ENCODE data around the gene DYTN.

Gene DYTN

DNA sequence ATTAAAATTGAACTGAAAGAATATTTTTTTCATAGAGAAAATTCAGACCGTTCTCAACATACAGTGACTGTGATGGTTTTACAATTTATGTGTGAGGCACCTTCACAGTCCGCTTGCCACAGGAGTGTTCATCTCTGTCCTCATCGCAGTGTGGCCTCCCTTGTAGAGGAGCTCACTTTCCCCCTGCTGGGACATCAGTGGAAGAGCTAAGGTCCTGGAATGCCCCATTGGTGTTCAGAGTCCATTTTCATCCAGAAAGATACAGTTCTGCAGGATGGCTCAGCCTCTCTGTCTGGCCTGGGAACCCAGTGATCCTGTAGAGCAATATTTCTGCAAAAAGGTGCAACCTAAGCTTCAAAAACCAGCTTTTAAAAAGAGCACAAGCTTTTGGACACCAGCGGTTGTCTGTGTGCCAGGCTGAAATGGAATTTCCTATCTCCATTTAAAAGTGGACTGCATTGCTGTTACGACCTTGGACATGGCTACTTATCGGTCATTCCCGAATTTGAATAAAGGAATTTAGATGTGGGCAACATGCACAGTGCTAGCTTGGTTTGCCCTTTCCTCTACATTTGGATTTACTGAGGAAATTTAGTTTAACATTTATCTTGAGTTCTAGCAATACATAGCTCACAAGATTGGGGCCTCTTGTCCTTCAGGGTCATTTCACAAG, 102.6 kb downstream of the DYTN start:
- no peak overlapping the region for H4K8ac ChIP-seq (ENCODE audit: low read depth, low read length)
- H2BK5ac ChIP-seq (ENCODE audit: low read depth, low read length, poor library complexity), result no peak overlapping the region
- no peak overlapping the region for H2AK5ac ChIP-seq (ENCODE audit: low read length)
- H2BK120ac ChIP-seq (ENCODE audit: insufficient read depth, low read length, poor library complexity), result no peak overlapping the region
- no peak overlapping the region for H3K14ac ChIP-seq (ENCODE audit: low read length)
- H3K79me1 ChIP-seq (ENCODE audit: low read length), result no peaks in the 10 kb centered on the region
- H3K36me3 ChIP-seq (ENCODE audit: control insufficient read depth in 1 of 2, insufficient read depth in 2 of 2, low read length in 2 of 2), result no peaks in the 10 kb centered on the region
- no peak overlapping the region for H3K23ac ChIP-seq (ENCODE audit: low read length)
- no peaks in the 10 kb centered on the region for H3K27me3 ChIP-seq (ENCODE audit: insufficient read depth, low read length)
- H3K4me3 ChIP-seq (ENCODE audit: low read depth, low read length), result no peak overlapping the region
- no peak for DNase-seq
- H3K79me2 ChIP-seq (ENCODE audit: control insufficient read depth, insufficient read depth, low read length, poor library complexity), result no peaks in the 10 kb centered on the region
- no peak overlapping the region for H3K4me2 ChIP-seq (ENCODE audit: low read length)
- H4K12ac ChIP-seq (ENCODE audit: low read depth, low read length), result no peak overlapping the region
- no peak overlapping the region for H3K4ac ChIP-seq (ENCODE audit: low read depth, low read length)
- no CpG with 5 or more reads among the region's 7 CpGs for WGBS (ENCODE audit: extremely low coverage, insufficient coverage, insufficient read length)
- H2BK12ac ChIP-seq (ENCODE audit: low read length), result no peak overlapping the region
- H3K4me1 ChIP-seq (ENCODE audit: control insufficient read depth in 1 of 2, insufficient read depth in 2 of 2, low read length in 2 of 2), result no peaks in the 10 kb centered on the region
- no peak overlapping the region for H4K91ac ChIP-seq (ENCODE audit: low read depth, low read length)
- H3K18ac ChIP-seq (ENCODE audit: low read length), result no peak overlapping the region
- no peak overlapping the region for H3K27ac ChIP-seq (ENCODE audit: low read depth, low read length)
- H3K9ac ChIP-seq (ENCODE audit: low read length), result no peak overlapping the region
- no peak overlapping the region for H2AFZ ChIP-seq (ENCODE audit: insufficient read depth, low read length, poor library complexity)
- H3K9me3 ChIP-seq (ENCODE audit: insufficient read depth, low read depth, low read length), result no peaks in the 10 kb centered on the region

DNA sequence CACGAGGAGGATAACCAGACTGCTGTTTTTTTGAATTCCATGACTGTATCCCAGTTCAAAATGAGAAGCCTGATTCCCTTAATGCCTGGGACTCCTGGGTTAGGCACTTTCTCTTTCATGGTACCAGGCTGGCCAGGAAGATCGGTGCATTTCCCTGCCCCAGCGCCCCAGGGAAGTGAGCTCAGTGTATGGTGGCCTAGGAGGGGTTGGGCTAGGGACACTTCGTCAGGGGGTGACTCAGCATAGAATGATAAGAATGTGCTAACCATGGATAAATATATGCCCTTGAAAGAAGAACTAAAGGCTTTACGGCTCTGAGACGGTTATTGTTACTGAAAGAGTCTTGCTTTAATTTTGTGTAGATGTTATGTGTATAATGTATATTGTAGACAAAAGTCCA, 103.4 kb downstream of the DYTN start:
- H3K4ac ChIP-seq (ENCODE audit: low read depth, low read length), result no peak overlapping the region
- H3K79me1 ChIP-seq (ENCODE audit: low read length), result no peaks in the 10 kb centered on the region
- H3K9me3 ChIP-seq (ENCODE audit: insufficient read depth, low read depth, low read length), result no peaks in the 10 kb centered on the region
- H3K9ac ChIP-seq (ENCODE audit: low read length), result no peak overlapping the region
- H4K8ac ChIP-seq (ENCODE audit: low read depth, low read length), result no peak overlapping the region
- no peak overlapping the region for H3K4me2 ChIP-seq (ENCODE audit: low read length)
- no peak overlapping the region for H3K18ac ChIP-seq (ENCODE audit: low read length)
- peak in 1 of 2 donors; percentile 30 for DNase-seq
- no peak overlapping the region for H2BK120ac ChIP-seq (ENCODE audit: insufficient read depth, low read length, poor library complexity)
- no peak overlapping the region for H2AFZ ChIP-seq (ENCODE audit: insufficient read depth, low read length, poor library complexity)
- no CpG with 5 or more reads among the region's 6 CpGs for WGBS (ENCODE audit: extremely low coverage, insufficient coverage, insufficient read length)
- H3K23ac ChIP-seq (ENCODE audit: low read length), result no peak overlapping the region
- H3K36me3 ChIP-seq (ENCODE audit: control insufficient read depth in 1 of 2, insufficient read depth in 2 of 2, low read length in 2 of 2), result no peaks in the 10 kb centered on the region
- no peak overlapping the region for H4K12ac ChIP-seq (ENCODE audit: low read depth, low read length)
- no peak overlapping the region for H2BK12ac ChIP-seq (ENCODE audit: low read length)
- H3K27ac ChIP-seq (ENCODE audit: low read depth, low read length), result no peak overlapping the region
- no peak overlapping the region for H2AK5ac ChIP-seq (ENCODE audit: low read length)
- H3K27me3 ChIP-seq (ENCODE audit: insufficient read depth, low read length), result no peaks in the 10 kb centered on the region
- no peaks in the 10 kb centered on the region for H3K79me2 ChIP-seq (ENCODE audit: control insufficient read depth, insufficient read depth, low read length, poor library complexity)
- H3K4me1 ChIP-seq (ENCODE audit: control insufficient read depth in 1 of 2, insufficient read depth in 2 of 2, low read length in 2 of 2), result no peaks in the 10 kb centered on the region
- no peak overlapping the region for H3K14ac ChIP-seq (ENCODE audit: low read length)
- no peak overlapping the region for H3K4me3 ChIP-seq (ENCODE audit: low read depth, low read length)
- no peak overlapping the region for H2BK5ac ChIP-seq (ENCODE audit: low read depth, low read length, poor library complexity)
- no peak overlapping the region for H4K91ac ChIP-seq (ENCODE audit: low read depth, low read length)

DNA sequence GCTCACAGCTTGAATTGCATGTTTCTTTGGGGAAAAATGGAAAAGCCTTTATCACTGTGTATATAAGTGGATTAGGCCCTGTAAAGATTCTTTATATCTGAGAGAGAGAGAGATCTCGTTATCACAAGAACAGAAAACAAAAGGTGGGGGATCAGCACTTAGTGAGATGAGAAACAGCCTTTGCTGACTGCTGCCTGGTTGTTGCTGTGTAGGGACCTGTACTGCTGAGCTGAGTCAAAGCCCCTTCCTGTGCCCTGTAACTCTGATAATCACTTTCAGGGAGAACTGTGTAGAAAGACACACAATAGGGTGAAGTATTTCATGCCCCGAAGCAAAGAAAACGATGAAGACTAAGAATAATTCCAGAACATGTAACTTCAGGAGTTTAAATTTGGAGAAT, 106.5 kb downstream of the DYTN start:
- H3K27ac ChIP-seq (ENCODE audit: low read depth, low read length), result no peak overlapping the region
- H2BK120ac ChIP-seq (ENCODE audit: insufficient read depth, low read length, poor library complexity), result no peak overlapping the region
- H3K36me3 ChIP-seq (ENCODE audit: control insufficient read depth in 1 of 2, insufficient read depth in 2 of 2, low read length in 2 of 2), result no peaks in the 10 kb centered on the region
- H4K12ac ChIP-seq (ENCODE audit: low read depth, low read length), result no peak overlapping the region
- no peak overlapping the region for H2BK12ac ChIP-seq (ENCODE audit: low read length)
- no peaks in the 10 kb centered on the region for H3K4me1 ChIP-seq (ENCODE audit: control insufficient read depth in 1 of 2, insufficient read depth in 2 of 2, low read length in 2 of 2)
- no peak overlapping the region for H3K18ac ChIP-seq (ENCODE audit: low read length)
- H2AK5ac ChIP-seq (ENCODE audit: low read length), result no peak overlapping the region
- no peak overlapping the region for H3K23ac ChIP-seq (ENCODE audit: low read length)
- no peak overlapping the region for H2AFZ ChIP-seq (ENCODE audit: insufficient read depth, low read length, poor library complexity)
- no peak overlapping the region for H2BK5ac ChIP-seq (ENCODE audit: low read depth, low read length, poor library complexity)
- H3K79me1 ChIP-seq (ENCODE audit: low read length), result no peaks in the 10 kb centered on the region
- H3K4ac ChIP-seq (ENCODE audit: low read depth, low read length), result no peak overlapping the region
- H4K91ac ChIP-seq (ENCODE audit: low read depth, low read length), result no peak overlapping the region
- H3K4me3 ChIP-seq (ENCODE audit: low read depth, low read length), result no peak overlapping the region
- no peak overlapping the region for H3K4me2 ChIP-seq (ENCODE audit: low read length)
- no peak overlapping the region for H4K8ac ChIP-seq (ENCODE audit: low read depth, low read length)
- H3K14ac ChIP-seq (ENCODE audit: low read length), result no peak overlapping the region
- no peaks in the 10 kb centered on the region for H3K79me2 ChIP-seq (ENCODE audit: control insufficient read depth, insufficient read depth, low read length, poor library complexity)
- no peaks in the 10 kb centered on the region for H3K27me3 ChIP-seq (ENCODE audit: insufficient read depth, low read length)
- WGBS (ENCODE audit: extremely low coverage, insufficient coverage, insufficient read length), result no CpG with 5 or more reads among the region's 3 CpGs
- DNase-seq, result no peak
- H3K9ac ChIP-seq (ENCODE audit: low read length), result no peak overlapping the region
- no peaks in the 10 kb centered on the region for H3K9me3 ChIP-seq (ENCODE audit: insufficient read depth, low read depth, low read length)

DNA sequence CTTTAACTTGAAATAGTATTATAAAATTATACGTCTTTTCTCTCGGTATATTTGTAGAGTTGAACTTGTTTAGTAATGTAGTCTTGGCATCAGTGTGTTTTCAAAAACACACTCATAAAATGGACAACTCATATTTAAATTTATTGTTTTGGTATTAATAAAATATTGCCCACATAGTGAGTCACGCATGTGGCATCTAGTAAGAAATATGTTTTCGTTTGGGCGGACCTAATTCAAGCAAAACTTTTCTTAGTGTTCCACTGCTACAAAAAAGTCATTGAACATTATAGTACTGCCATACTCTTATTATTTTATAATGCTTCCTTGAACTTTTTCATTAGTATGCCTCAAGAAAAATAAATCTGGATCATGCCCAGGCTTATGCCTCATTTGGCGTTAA, 107.0 kb downstream of the DYTN start:
- no peak overlapping the region for H3K23ac ChIP-seq (ENCODE audit: low read length)
- H3K79me2 ChIP-seq (ENCODE audit: control insufficient read depth, insufficient read depth, low read length, poor library complexity), result no peaks in the 10 kb centered on the region
- no peak overlapping the region for H3K9ac ChIP-seq (ENCODE audit: low read length)
- H3K9me3 ChIP-seq (ENCODE audit: insufficient read depth, low read depth, low read length), result no peaks in the 10 kb centered on the region
- H3K4me2 ChIP-seq (ENCODE audit: low read length), result no peak overlapping the region
- H4K8ac ChIP-seq (ENCODE audit: low read depth, low read length), result no peak overlapping the region
- no peak for DNase-seq
- H2BK120ac ChIP-seq (ENCODE audit: insufficient read depth, low read length, poor library complexity), result no peak overlapping the region
- H3K14ac ChIP-seq (ENCODE audit: low read length), result no peak overlapping the region
- no peak overlapping the region for H2AK5ac ChIP-seq (ENCODE audit: low read length)
- no peaks in the 10 kb centered on the region for H3K36me3 ChIP-seq (ENCODE audit: control insufficient read depth in 1 of 2, insufficient read depth in 2 of 2, low read length in 2 of 2)
- H3K4me3 ChIP-seq (ENCODE audit: low read depth, low read length), result no peak overlapping the region
- no peak overlapping the region for H4K91ac ChIP-seq (ENCODE audit: low read depth, low read length)
- no CpG with 5 or more reads among the region's 6 CpGs for WGBS (ENCODE audit: extremely low coverage, insufficient coverage, insufficient read length)
- H2BK12ac ChIP-seq (ENCODE audit: low read length), result no peak overlapping the region
- no peaks in the 10 kb centered on the region for H3K4me1 ChIP-seq (ENCODE audit: control insufficient read depth in 1 of 2, insufficient read depth in 2 of 2, low read length in 2 of 2)
- H4K12ac ChIP-seq (ENCODE audit: low read depth, low read length), result no peak overlapping the region
- no peaks in the 10 kb centered on the region for H3K79me1 ChIP-seq (ENCODE audit: low read length)
- H2AFZ ChIP-seq (ENCODE audit: insufficient read depth, low read length, poor library complexity), result no peak overlapping the region
- no peak overlapping the region for H2BK5ac ChIP-seq (ENCODE audit: low read depth, low read length, poor library complexity)
- no peaks in the 10 kb centered on the region for H3K27me3 ChIP-seq (ENCODE audit: insufficient read depth, low read length)
- H3K4ac ChIP-seq (ENCODE audit: low read depth, low read length), result no peak overlapping the region
- H3K27ac ChIP-seq (ENCODE audit: low read depth, low read length), result no peak overlapping the region
- H3K18ac ChIP-seq (ENCODE audit: low read length), result no peak overlapping the region

Measured in trophoblast cell (in vitro differentiated cells and primary cell).